ENCODE measurements around the gene GPR68.

DNA sequence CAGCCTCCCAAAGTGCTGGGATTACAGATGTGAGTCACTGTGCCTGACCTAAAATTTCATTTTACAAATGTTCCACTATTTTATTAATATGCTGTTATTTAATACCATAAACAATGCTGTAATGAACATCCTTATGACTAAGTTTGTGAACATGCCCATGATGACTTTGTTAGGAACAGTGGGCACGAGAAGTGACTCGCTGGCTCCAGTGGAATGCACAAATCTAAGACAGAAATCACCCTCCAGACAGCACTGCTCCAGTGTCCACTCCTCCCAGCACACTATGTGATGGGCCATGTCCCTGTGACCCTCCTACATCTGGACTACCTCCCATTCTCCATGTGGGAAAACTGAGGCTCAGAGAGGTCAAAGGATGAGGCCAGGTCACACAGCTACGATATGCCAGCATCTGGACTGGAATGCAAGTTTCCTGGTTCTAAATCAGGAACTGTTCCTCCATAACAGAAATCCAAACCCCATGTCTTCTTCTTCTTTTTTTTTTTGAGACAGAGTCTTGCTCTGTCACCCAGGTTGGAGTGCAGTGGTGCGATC lies 57.9 kb downstream of the GPR68 start:
- TF ChIP-seq, protein P1, sequence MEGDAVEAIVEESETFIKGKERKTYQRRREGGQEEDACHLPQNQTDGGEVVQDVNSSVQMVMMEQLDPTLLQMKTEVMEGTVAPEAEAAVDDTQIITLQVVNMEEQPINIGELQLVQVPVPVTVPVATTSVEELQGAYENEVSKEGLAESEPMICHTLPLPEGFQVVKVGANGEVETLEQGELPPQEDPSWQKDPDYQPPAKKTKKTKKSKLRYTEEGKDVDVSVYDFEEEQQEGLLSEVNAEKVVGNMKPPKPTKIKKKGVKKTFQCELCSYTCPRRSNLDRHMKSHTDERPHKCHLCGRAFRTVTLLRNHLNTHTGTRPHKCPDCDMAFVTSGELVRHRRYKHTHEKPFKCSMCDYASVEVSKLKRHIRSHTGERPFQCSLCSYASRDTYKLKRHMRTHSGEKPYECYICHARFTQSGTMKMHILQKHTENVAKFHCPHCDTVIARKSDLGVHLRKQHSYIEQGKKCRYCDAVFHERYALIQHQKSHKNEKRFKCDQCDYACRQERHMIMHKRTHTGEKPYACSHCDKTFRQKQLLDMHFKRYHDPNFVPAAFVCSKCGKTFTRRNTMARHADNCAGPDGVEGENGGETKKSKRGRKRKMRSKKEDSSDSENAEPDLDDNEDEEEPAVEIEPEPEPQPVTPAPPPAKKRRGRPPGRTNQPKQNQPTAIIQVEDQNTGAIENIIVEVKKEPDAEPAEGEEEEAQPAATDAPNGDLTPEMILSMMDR (IDR thresholded peaks at IDR 0.05; ENCODE audit: low read length): no peak
- TF ChIP-seq EZH2 (optimal IDR thresholded peaks at IDR 0.05; ENCODE audit: low read depth, low read length) (no peak), EZH2phosphoT487 (IDR thresholded peaks at IDR 0.05; ENCODE audit: low read length) (no peak)
